ENCODE measurements around the gene VSNL1.
A peak's percentile ranks its signal among the peaks of the same experiment; 100 is the strongest.

DNA sequence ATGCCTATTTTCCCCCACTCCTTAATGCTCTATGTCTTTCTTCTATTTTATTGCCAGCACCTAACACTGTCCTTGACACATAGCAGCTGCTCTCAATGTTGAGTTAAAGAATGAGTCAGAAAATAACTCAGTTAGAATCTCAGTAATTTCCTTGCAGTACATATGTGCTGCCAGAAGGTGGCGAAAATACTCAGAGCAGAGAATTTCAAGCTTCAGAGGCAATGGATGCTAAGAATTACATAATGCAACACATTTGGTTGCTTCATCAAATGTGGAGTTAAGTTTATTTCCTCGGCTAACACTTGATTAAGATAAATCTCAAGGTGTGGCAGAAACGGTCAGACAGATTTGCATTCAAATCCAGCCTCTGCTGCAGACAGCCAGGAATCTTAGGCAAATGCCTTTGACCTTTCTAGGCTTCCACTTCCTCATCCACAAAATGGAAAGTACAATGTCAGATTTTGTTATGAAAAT, 105.6 kb downstream of the VSNL1 start:
- TF ChIP-seq, protein P1, sequence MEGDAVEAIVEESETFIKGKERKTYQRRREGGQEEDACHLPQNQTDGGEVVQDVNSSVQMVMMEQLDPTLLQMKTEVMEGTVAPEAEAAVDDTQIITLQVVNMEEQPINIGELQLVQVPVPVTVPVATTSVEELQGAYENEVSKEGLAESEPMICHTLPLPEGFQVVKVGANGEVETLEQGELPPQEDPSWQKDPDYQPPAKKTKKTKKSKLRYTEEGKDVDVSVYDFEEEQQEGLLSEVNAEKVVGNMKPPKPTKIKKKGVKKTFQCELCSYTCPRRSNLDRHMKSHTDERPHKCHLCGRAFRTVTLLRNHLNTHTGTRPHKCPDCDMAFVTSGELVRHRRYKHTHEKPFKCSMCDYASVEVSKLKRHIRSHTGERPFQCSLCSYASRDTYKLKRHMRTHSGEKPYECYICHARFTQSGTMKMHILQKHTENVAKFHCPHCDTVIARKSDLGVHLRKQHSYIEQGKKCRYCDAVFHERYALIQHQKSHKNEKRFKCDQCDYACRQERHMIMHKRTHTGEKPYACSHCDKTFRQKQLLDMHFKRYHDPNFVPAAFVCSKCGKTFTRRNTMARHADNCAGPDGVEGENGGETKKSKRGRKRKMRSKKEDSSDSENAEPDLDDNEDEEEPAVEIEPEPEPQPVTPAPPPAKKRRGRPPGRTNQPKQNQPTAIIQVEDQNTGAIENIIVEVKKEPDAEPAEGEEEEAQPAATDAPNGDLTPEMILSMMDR (IDR thresholded peaks at IDR 0.05) = peak; percentile 60 to 87 (median 80)
- TF ChIP-seq POLR2A (IDR thresholded peaks at IDR 0.05) (no peak), POLR2AphosphoS5 (IDR thresholded peaks at IDR 0.05) (no peak)

Data from upper lobe of left lung (tissue), 4 donors.